ENCODE results near the gene ERBB4.

ERBB4 gene

GRCh38 chr2:211823886-211824479 is 714.6 kb downstream of the ERBB4 start:
- H3K27ac ChIP-seq: no peak overlapping the region
- H3K4me3 ChIP-seq (ENCODE audit: low read depth, low read length): no peak overlapping the region
- H3K9me3 ChIP-seq (ENCODE audit: severe bottlenecking): no peaks in the 10 kb centered on the region
- TF ChIP-seq, protein P1, sequence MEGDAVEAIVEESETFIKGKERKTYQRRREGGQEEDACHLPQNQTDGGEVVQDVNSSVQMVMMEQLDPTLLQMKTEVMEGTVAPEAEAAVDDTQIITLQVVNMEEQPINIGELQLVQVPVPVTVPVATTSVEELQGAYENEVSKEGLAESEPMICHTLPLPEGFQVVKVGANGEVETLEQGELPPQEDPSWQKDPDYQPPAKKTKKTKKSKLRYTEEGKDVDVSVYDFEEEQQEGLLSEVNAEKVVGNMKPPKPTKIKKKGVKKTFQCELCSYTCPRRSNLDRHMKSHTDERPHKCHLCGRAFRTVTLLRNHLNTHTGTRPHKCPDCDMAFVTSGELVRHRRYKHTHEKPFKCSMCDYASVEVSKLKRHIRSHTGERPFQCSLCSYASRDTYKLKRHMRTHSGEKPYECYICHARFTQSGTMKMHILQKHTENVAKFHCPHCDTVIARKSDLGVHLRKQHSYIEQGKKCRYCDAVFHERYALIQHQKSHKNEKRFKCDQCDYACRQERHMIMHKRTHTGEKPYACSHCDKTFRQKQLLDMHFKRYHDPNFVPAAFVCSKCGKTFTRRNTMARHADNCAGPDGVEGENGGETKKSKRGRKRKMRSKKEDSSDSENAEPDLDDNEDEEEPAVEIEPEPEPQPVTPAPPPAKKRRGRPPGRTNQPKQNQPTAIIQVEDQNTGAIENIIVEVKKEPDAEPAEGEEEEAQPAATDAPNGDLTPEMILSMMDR (IDR thresholded peaks at IDR 0.05; ENCODE audit: low read depth, low read length): no peak
- DNase-seq: no peak
- H3K36me3 ChIP-seq: no peaks in the 10 kb centered on the region
- H3K27me3 ChIP-seq (ENCODE audit: insufficient read depth, low read depth, severe bottlenecking): no peaks in the 10 kb centered on the region

GRCh38 chr2:211822686-211823335 is 715.8 kb downstream of the ERBB4 start:
- Histone ChIP-seq H3K4me3 (ENCODE audit: low read depth, low read length) (no peak overlapping the region), H3K36me3 (no peaks in the 10 kb centered on the region), H3K27me3 (ENCODE audit: insufficient read depth, low read depth, severe bottlenecking) (no peaks in the 10 kb centered on the region), H3K27ac (no peak overlapping the region), H3K9me3 (ENCODE audit: severe bottlenecking) (no peaks in the 10 kb centered on the region)
- no peak for DNase-seq
- TF ChIP-seq, protein P1 (IDR thresholded peaks at IDR 0.05; ENCODE audit: low read depth, low read length): no peak

DNA sequence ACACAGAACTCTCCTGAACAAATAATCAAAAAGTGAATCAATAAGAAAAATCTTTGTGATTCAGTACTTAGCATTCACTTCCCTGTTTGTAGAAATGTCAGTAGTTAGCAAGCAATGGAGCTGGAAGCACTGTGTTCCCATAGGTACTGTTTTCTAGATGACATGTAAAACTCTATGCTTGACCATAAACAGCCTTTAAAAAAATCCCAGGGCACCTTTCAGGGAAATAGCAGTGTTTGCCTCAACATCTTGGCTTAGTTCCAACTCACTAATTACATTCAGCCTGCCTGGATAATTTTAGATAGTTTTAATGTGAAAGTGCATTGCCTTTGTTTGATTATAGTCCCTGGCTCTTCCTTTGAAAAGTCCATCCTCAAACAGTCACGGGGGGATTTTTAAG is 721.8 kb downstream of the ERBB4 start:
- H3K27ac ChIP-seq: no peak overlapping the region
- no peak for DNase-seq
- TF ChIP-seq, protein P1 (IDR thresholded peaks at IDR 0.05; ENCODE audit: low read depth, low read length): no peak
- no peaks in the 10 kb centered on the region for H3K27me3 ChIP-seq (ENCODE audit: insufficient read depth, low read depth, severe bottlenecking)
- no peaks in the 10 kb centered on the region for H3K9me3 ChIP-seq (ENCODE audit: severe bottlenecking)
- H3K4me3 ChIP-seq (ENCODE audit: low read depth, low read length): no peak overlapping the region
- H3K36me3 ChIP-seq: no peaks in the 10 kb centered on the region

DNA sequence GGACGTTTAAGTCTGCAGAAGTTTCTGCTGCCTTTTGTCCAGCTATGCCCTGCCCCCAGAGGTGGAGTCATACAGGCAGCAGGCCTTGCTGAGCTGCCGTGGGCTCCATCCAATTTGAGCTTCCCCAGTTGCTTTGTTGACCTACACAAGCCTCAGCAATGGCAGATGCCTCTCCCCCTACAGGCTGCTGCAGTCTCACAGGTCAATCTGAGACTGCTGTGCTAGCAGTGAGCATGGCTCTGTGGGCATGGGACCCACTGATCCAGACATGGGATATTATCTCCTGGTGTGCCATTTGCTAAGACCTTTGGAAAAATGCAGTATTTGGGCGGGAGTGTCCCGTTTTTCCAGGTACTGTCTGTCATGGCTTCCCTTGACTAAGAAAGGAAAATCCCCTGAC is 726.0 kb downstream of the ERBB4 start:
- no peak for DNase-seq
- Histone ChIP-seq H3K27ac (no peak overlapping the region), H3K36me3 (no peaks in the 10 kb centered on the region), H3K27me3 (ENCODE audit: insufficient read depth, low read depth, severe bottlenecking) (no peaks in the 10 kb centered on the region), H3K4me3 (ENCODE audit: low read depth, low read length) (no peak overlapping the region), H3K9me3 (ENCODE audit: severe bottlenecking) (no peaks in the 10 kb centered on the region)
- TF ChIP-seq, protein P1 (IDR thresholded peaks at IDR 0.05; ENCODE audit: low read depth, low read length): no peak

DNA sequence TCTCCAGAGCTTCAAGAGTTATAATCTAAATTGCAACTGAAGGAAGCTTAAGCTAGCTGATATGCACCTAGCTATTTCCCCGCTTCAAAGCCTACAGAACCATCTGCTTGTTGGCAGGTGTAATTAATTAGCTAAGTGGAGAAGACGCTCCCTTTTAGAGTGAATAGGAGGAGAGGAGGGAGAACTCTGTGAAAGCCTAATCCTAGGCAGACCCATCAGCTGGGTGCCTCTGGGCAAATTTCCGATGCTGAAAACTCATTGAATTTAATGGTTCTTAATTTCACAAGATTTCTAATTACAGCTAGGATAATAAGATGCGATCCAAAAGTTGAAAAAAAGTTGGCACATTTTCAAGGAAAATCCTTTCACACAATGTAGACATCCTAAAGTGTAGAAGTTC is 735.9 kb downstream of the ERBB4 start:
- Histone ChIP-seq H3K9me3 (ENCODE audit: severe bottlenecking) (no peaks in the 10 kb centered on the region), H3K4me3 (ENCODE audit: low read depth, low read length) (no peak overlapping the region), H3K36me3 (no peaks in the 10 kb centered on the region), H3K27me3 (ENCODE audit: insufficient read depth, low read depth, severe bottlenecking) (no peaks in the 10 kb centered on the region), H3K27ac (no peak overlapping the region)
- TF ChIP-seq, protein P1 (IDR thresholded peaks at IDR 0.05; ENCODE audit: low read depth, low read length): no peak
- peak; percentile 55 for DNase-seq

GRCh38 chr2:211800001-211800400 is 738.6 kb downstream of the ERBB4 start:
- Histone ChIP-seq H3K9me3 (ENCODE audit: severe bottlenecking) (no peaks in the 10 kb centered on the region), H3K36me3 (no peaks in the 10 kb centered on the region), H3K4me3 (ENCODE audit: low read depth, low read length) (no peak overlapping the region), H3K27ac (no peak overlapping the region), H3K27me3 (ENCODE audit: insufficient read depth, low read depth, severe bottlenecking) (no peaks in the 10 kb centered on the region)
- DNase-seq: no peak
- TF ChIP-seq, protein P1 (IDR thresholded peaks at IDR 0.05; ENCODE audit: low read depth, low read length): no peak
